AG04449 (cell line): Measurements from ENCODE around the gene RPL36.
A peak's percentile ranks its signal among the peaks of the same experiment; 100 is the strongest.
"Not testable (repeated sequence)": the region's sequence is repeated elsewhere in the genome, so short reads cannot be mapped to it uniquely, and the experiment has no call there.

Experiments used
- CTCF ChIA-PET: fragments of 350-600 bp; formaldehyde crosslinking; extraction: SDS; loops from one replicate; lab custom pipeline; 2021; ENCODE audit warnings: antibody characterized with exemption; lab: Yijun Ruan, JAX
- POLR2A ChIA-PET: fragments of 400-600, 350-600 bp; formaldehyde crosslinking; extraction: SDS; loops from one replicate; lab custom pipeline; 2020; ENCODE audit warnings: antibody characterized with exemption, inconsistent platforms; lab: Yijun Ruan, JAX
- DNase-seq: peaks from one replicate; pipeline ENCODE4 v3.0.0-alpha.2; 2010; ENCODE audit warnings: low read depth, low spot score
- H3K4me3 ChIP-seq: 2 replicates; pipeline ENCODE4 v1.5.1; 2011; ENCODE audit warnings: low read depth, mild to moderate bottlenecking, control low read depth, low read length
- CTCF ChIP-seq: IDR thresholded peaks from one replicate; pipeline ENCODE4 v1.5.1; 2011; ENCODE audit warnings: mild to moderate bottlenecking, moderate library complexity, low read length, control low read depth, inconsistent platforms; ENCODE audit not compliant: insufficient read depth; ENCODE audit errors: missing control alignments

Gene RPL36

GRCh38 chr19:5684694-5685430 lies 5.2 kb upstream of the RPL36 start:
- CTCF ChIA-PET: interaction anchor here (5.3 kb wide), 1 partner anchor 31 kb away, joined by 58 read pairs; no protein-coding TSS in a partner anchor
- H3K4me3 ChIP-seq: no peak overlapping the region
- no peak for DNase-seq
- no peak for TF ChIP-seq CTCF
- POLR2A ChIA-PET: no interaction called here

GRCh38 chr19:5686326-5686646 lies 3.8 kb upstream of the RPL36 start:
- ChIA-PET CTCF (interaction anchor here (0.7 to 5.3 kb wide), 9 partner anchors 12 to 638 kb away, joined by 3 to 58 read pairs (median 8); partner anchors contain the start of genes SAFB and SAFB2), POLR2A (interaction anchor here (1.6 kb wide), 1 partner anchor 34 kb away, joined by 4 read pairs; the partner anchor contains the start of genes CATSPERD and LONP1)
- no peak for TF ChIP-seq CTCF
- H3K4me3 ChIP-seq: peak overlapping the region; percentile 64
- no peak for DNase-seq

- peak; percentile 87 for TF ChIP-seq CTCF
- peak overlapping the region; percentile 64 for H3K4me3 ChIP-seq
- ChIA-PET POLR2A (interaction anchor here (1.0 to 1.6 kb wide), 2 partner anchors 33 to 71 kb away, joined by 3 to 4 read pairs; partner anchors contain the start of genes CATSPERD and LONP1), CTCF (interaction anchor here (0.6 to 5.3 kb wide), 22 partner anchors 8 to 639 kb away, joined by 3 to 58 read pairs (median 4); partner anchors contain the start of genes SAFB and SAFB2)
- DNase-seq: peak; percentile 24
These were observed 3.3 kb upstream of the RPL36 start for GRCh38 chr19:5686647-5687359.

- TF ChIP-seq CTCF: no peak
- H3K4me3 ChIP-seq: peak overlapping the region; percentile 64
- DNase-seq: no peak
- CTCF ChIA-PET: interaction anchor here (0.6 to 5.3 kb wide), 23 partner anchors 9 to 639 kb away, joined by 3 to 58 read pairs (median 4); partner anchors contain the start of genes SAFB and SAFB2
- POLR2A ChIA-PET: interaction anchor here (1.0 to 1.6 kb wide), 2 partner anchors 33 to 72 kb away, joined by 3 to 4 read pairs; partner anchors contain the start of genes CATSPERD and LONP1
These were observed 2.5 kb upstream of the RPL36 start for GRCh38 chr19:5687360-5688198.

GRCh38 chr19:5688262-5688881 lies 1.7 kb upstream of the RPL36 start:
- CTCF ChIA-PET: interaction anchor here (1.0 to 5.3 kb wide), 8 partner anchors 10 to 68 kb away, joined by 3 to 58 read pairs (median 12); partner anchors contain the start of genes SAFB and SAFB2
- DNase-seq, POLR2A ChIA-PET, H3K4me3 ChIP-seq: not testable (repeated sequence)
